ENCODE data around the gene THSD4. TPM values are rescaled to one million over a fixed set of nuclear protein-coding genes. Genes with fewer than 3 reads are reported as not detected.

Gene THSD4
- total and polyA plus RNA-seq, 2 of the 8 experiments (the other 6 are each of a cell fraction or from before 2014, with no cell fraction given) = 2.5 to 6.2 TPM

DNA sequence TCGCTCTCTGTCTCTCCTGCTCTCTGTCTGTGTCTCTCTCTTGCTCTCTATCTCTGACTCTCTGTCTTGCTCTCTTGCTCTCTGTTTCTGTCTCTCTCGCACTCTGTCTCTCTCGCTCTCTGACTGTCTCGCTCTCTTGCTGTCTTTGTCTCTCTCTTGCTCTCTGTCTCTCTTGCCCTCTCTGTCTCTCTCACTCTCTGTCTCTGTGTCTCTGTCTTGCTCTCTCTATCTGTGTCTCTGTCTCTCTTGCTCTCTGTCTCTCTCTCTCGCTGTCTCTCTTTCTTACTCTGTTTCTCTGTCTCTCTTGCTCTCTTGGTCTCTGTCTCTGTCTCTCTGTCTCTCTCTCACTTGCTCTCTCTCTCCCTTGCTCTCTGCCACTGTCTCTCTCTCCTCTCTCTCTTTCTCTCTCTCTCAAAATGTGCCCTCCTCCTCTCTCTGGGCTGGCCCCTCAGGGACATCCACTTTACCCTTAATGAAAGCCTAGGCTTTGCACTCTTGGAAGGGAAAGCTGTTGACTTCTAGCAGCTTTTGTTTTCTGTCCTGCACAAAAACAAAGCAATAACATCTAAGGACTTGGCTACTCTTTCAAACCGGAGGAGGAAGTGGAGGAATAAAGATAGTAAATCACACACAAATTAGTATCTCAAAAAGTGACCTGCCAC, 621.1 kb downstream of the THSD4 start:
- H3K9me3 ChIP-seq (ENCODE audit: insufficient read depth in 2 of 2, low read depth in 1 of 2, low read length in 1 of 2) = no peaks in the 10 kb centered on the region
- no peak overlapping the region for H3K4ac ChIP-seq (replicated peaks; ENCODE audit: insufficient read length, low read depth, low read length)
- no peak overlapping the region for H2BK5ac ChIP-seq (ENCODE audit: low read depth, low read length)
- no peak overlapping the region for H3K4me2 ChIP-seq (ENCODE audit: insufficient read depth in 1 of 2, low read depth in 2 of 2, low read length in 2 of 2)
- WGBS, 2 experiments (ENCODE audit: extremely low coverage in 1 of 2, insufficient coverage in 1 of 2, insufficient read length in 1 of 2, insufficient replicate concordance in 2 of 2, low coverage in 1 of 2, low lambda C conversion rate in 2 of 2, missing lambda C conversion rate in 1 of 2) = 75% methylated on average over 6 of the region's 6 CpGs; no CpG with 5 or more reads in 1 of the 2 experiments
- no peak overlapping the region for H2AFZ ChIP-seq (ENCODE audit: low read length)
- H2AK5ac ChIP-seq (ENCODE audit: low read depth, low read length) = no peak overlapping the region
- no peak overlapping the region for H2BK20ac ChIP-seq (ENCODE audit: low read length)
- FAIRE-seq (no peak), DNase-seq (ENCODE audit: low read depth in 1 of 2, low spot score in 2 of 2) (no peak)
- no peak overlapping the region for H3K14ac ChIP-seq (ENCODE audit: insufficient read length)
- no peaks in the 10 kb centered on the region for H3K27me3 ChIP-seq (replicated peaks in 1 of 4; ENCODE audit: control insufficient read depth in 3 of 4, extremely low read depth in 1 of 4, insufficient read depth in 3 of 4, low read length in 3 of 4)
- no peak overlapping the region for H2BK120ac ChIP-seq (replicated peaks; ENCODE audit: low read depth, low read length)
- H3K18ac ChIP-seq (ENCODE audit: extremely low read depth, low read length) = no peak overlapping the region
- H3K79me1 ChIP-seq (ENCODE audit: low read depth, low read length) = no peaks in the 10 kb centered on the region
- H2BK12ac ChIP-seq (ENCODE audit: low read depth, low read length) = no peak overlapping the region
- H3K23me2 ChIP-seq (ENCODE audit: low read depth, low read length) = no peaks in the 10 kb centered on the region
- no peak overlapping the region for H4K5ac ChIP-seq (ENCODE audit: insufficient read length, low read depth, low read length)
- no peaks in the 10 kb centered on the region for H3K36me3 ChIP-seq (ENCODE audit: control insufficient read depth in 2 of 4, insufficient read depth in 4 of 4, low read length in 3 of 4)
- H4K20me1 ChIP-seq (replicated peaks in 1 of 2; ENCODE audit: control insufficient read depth in 1 of 2, insufficient read depth in 2 of 2, low read length in 2 of 2) = no peaks in the 10 kb centered on the region
- H3K9ac ChIP-seq (replicated peaks in 1 of 4; ENCODE audit: extremely low read depth in 1 of 4, low read depth in 3 of 4, low read length in 3 of 4) = no peak overlapping the region
- POLR2A ChIA-PET (ENCODE audit: partially characterized antibody) = no interaction called here
- no peak overlapping the region for H3K56ac ChIP-seq (replicated peaks; ENCODE audit: insufficient read length, low read depth, low read length)
- CTCF ChIA-PET (ENCODE audit: partially characterized antibody) = no interaction called here
- H4K8ac ChIP-seq (ENCODE audit: extremely low read depth, insufficient read depth, low read length) = no peak overlapping the region
- no peak overlapping the region for H3K27ac ChIP-seq (ENCODE audit: low read depth, low read length)
- no peaks in the 10 kb centered on the region for H3K79me2 ChIP-seq (ENCODE audit: control insufficient read depth in 1 of 2, insufficient read depth in 2 of 2, low read length in 2 of 2)
- no peaks in the 10 kb centered on the region for H3K4me1 ChIP-seq (replicated peaks in 1 of 4; ENCODE audit: control insufficient read depth in 3 of 4, insufficient read depth in 4 of 4, low read length in 3 of 4)
- no peak overlapping the region for H3K4me3 ChIP-seq (ENCODE audit: extremely low read depth in 1 of 4, insufficient read depth in 2 of 4, low read depth in 3 of 4, low read length in 4 of 4)
- no peak overlapping the region for H3K23ac ChIP-seq (ENCODE audit: insufficient read length)
- peak overlapping the region; percentile 46; the same call in 1 of the 2 replicates for H2BK15ac ChIP-seq (ENCODE audit: low read length)
- H4K91ac ChIP-seq (replicated peaks; ENCODE audit: insufficient read length, low read length) = no peak overlapping the region
- TF ChIP-seq CTBP2 (IDR thresholded peaks at IDR 0.05; ENCODE audit: borderline replicate concordance, insufficient read depth, insufficient read length, low read length) = no peak
- TF ChIP-seq CHD2 (IDR thresholded peaks at IDR 0.05; ENCODE audit: low read length) = no peak
- TF ChIP-seq, protein P1, sequence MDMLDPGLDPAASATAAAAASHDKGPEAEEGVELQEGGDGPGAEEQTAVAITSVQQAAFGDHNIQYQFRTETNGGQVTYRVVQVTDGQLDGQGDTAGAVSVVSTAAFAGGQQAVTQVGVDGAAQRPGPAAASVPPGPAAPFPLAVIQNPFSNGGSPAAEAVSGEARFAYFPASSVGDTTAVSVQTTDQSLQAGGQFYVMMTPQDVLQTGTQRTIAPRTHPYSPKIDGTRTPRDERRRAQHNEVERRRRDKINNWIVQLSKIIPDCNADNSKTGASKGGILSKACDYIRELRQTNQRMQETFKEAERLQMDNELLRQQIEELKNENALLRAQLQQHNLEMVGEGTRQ (IDR thresholded peaks at IDR 0.05; ENCODE audit: low read length) = no peak
- no peak for TF ChIP-seq POU5F1 (IDR thresholded peaks at IDR 0.05; ENCODE audit: low read depth, low read length)
- TF ChIP-seq, protein P2, sequence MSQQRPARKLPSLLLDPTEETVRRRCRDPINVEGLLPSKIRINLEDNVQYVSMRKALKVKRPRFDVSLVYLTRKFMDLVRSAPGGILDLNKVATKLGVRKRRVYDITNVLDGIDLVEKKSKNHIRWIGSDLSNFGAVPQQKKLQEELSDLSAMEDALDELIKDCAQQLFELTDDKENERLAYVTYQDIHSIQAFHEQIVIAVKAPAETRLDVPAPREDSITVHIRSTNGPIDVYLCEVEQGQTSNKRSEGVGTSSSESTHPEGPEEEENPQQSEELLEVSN (IDR thresholded peaks at IDR 0.05) = no peak
- TF ChIP-seq SAP30 (IDR thresholded peaks at IDR 0.05; ENCODE audit: insufficient read depth, insufficient replicate concordance, low read length) = no peak
- TF ChIP-seq CREB1 (IDR thresholded peaks at IDR 0.05) = no peak
- no peak for TF ChIP-seq SRF (IDR thresholded peaks at IDR 0.05; ENCODE audit: low read depth, low read length)
- TF ChIP-seq RAD21 (IDR thresholded peaks at IDR 0.05 in 1 of 2, conservative IDR thresholded peaks at IDR 0.05 in 1 of 2; ENCODE audit: low read depth in 2 of 2, low read length in 2 of 2) = no peak
- TF ChIP-seq, protein P3, sequence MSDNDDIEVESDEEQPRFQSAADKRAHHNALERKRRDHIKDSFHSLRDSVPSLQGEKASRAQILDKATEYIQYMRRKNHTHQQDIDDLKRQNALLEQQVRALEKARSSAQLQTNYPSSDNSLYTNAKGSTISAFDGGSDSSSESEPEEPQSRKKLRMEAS (IDR thresholded peaks at IDR 0.05) = no peak
- no peak for TF ChIP-seq HDAC2 (IDR thresholded peaks at IDR 0.05; ENCODE audit: borderline replicate concordance in 1 of 2, low read depth in 2 of 2, low read length in 2 of 2)

Measured in H1 (cell line).